ENCODE data around the gene NSA2.
"Not testable (repeated sequence)": the region's sequence is repeated elsewhere in the genome, so short reads cannot be mapped to it uniquely, and the experiment has no call there.

Gene NSA2

DNA sequence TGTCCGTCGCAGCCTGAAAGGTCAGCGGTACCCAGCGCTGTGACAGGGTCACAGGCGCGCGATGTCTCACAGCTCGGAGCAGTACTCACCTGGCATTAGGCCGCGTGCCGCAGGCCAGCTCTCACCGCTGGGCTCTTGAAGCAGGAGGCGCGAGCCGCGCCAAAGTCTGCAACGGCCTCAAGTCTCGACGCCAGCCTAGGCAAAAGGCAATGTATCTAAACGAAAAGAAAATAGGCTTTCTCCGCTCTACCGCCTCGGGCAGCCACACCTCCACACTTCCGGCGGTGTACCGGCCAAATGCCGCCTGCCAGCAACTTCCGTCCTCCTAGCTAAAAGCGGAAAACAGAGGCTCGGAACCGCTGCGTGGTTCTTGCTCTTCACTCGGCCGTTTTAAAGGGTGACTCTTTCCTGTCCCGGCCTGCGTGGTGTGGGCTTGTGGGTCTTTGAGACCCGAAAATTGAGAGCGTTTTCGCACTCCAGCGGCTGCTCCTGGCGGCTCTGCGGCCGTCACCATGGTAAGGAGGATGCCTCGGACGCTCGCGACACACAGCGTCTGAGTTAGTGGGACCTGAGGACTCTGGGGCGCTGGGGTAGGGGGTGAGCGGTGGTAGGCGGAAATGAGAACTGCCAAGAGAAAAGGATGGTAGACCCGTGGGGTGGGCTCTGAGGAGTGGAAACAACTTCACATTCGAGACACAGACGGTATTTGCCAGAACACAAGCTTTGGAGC, at the start of gene NSA2, which contains the start of gene GFM2:
Gene NSA2, plus strand, starts transcription at position 401 of the 730 bp plus-strand sequence. Its CDS starts 112 bp downstream, at position 513.
Gene GFM2, minus strand, starts transcription at position 269 of the 730 bp plus-strand sequence. CDS start 3,375 bp downstream, outside the sequence.
- peaks cover 56% of the 10 kb centered on the region for H3K4me1 Mint-ChIP-seq (ENCODE audit: low read depth)

DNA sequence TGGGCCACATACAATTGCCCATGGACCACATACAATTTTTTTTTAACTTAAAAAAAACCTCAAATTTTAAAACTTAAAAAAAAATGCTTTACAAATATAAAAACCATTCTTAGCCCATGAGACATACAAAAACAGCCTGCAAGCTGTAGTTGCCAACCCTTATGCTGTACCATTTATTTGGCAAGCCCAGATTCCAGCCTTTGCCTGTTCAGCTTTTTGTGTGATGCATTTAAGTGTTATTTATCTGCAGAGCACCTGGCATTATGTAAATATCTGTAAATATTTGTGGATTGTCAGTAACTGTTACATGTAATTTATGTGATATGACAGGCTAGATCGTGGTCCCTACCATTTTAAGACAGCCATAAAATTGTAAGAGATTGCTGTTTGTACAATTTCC, 49.5 kb upstream of the NSA2 start:
- no peak overlapping the region for H3K4me3 Mint-ChIP-seq
- DNase-seq = no peak
- no peaks in the 10 kb centered on the region for H3K27me3 Mint-ChIP-seq
- no peaks in the 10 kb centered on the region for H3K9me3 Mint-ChIP-seq
- H3K36me3 Mint-ChIP-seq (ENCODE audit: low read depth) = peaks cover 90% of the 10 kb centered on the region
- H3K4me1 Mint-ChIP-seq (ENCODE audit: low read depth) = peaks cover 5% of the 10 kb centered on the region
- no peak overlapping the region for H3K27ac Mint-ChIP-seq

More for the DNA sequence above, at the start of gene NSA2, which contains the start of gene GFM2:
- H3K4me3 Mint-ChIP-seq = peak within 1 kb of the TSS; percentile 100
- peaks cover 78% of the 10 kb centered on the region for H3K36me3 Mint-ChIP-seq (ENCODE audit: low read depth)
- DNase-seq = peak; percentile 96
- H3K27ac Mint-ChIP-seq = peak within 1 kb of the TSS; percentile 99
- no peaks in the 10 kb centered on the region for H3K9me3 Mint-ChIP-seq
- H3K27me3 Mint-ChIP-seq = no peaks in the 10 kb centered on the region

DNA sequence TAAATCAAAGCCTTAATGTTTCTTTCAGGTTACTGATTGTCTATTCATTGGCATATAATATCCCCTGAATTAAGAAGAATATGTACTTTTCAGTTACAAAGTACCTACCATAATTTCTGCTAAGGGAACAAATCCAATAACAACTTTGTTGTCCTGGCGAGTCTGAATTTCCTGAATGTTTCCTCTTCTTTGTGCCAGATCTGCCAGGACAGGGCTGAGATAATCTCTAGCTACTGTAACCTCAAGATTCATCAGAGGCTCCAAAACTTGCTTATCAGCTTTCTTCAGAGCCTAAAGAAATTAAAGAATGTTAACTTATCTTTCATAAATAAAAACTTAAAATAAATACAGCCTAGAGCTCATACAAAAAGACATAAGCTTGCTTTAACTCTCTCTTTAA, 44.8 kb upstream of the NSA2 start:
- Mint-ChIP-seq H3K36me3 (ENCODE audit: low read depth) (peaks cover 92% of the 10 kb centered on the region), H3K4me1 (ENCODE audit: low read depth) (no peaks in the 10 kb centered on the region), H3K27ac (no peak overlapping the region), H3K4me3 (no peak overlapping the region), H3K9me3 (no peaks in the 10 kb centered on the region), H3K27me3 (no peaks in the 10 kb centered on the region)
- DNase-seq = no peak

- Mint-ChIP-seq H3K27me3 (no peaks in the 10 kb centered on the region), H3K9me3 (no peaks in the 10 kb centered on the region), H3K27ac (no peak overlapping the region), H3K4me3 (no peak overlapping the region), H3K4me1 (ENCODE audit: low read depth) (no peaks in the 10 kb centered on the region), H3K36me3 (ENCODE audit: low read depth) (peaks cover 88% of the 10 kb centered on the region)
- DNase-seq = no peak
Measured at GRCh38 chr5:74725331-74725730, 41.7 kb upstream of the NSA2 start.

- no peaks in the 10 kb centered on the region for H3K4me1 Mint-ChIP-seq (ENCODE audit: low read depth)
Measured at GRCh38 chr5:74736759-74737158, 30.3 kb upstream of the NSA2 start.

DNA sequence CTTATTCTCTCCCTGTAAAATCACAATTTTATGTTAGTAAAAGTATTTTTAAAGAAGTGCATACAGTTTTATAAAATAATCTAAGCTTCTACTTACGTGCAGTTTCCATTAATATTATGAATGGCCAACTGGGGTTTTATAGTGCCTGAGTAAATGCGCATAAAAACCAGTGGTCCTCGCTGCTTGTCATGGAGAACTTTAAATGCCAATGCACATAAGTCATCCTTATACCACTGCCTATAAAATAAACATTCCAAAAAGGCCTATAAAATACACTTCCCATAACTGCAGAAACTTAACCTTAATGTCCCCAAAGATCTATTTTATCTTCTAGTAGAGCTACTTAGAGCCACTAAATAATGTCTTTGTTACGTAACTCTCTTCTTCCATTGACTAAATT, 28.6 kb upstream of the NSA2 start:
- no peak overlapping the region for H3K27ac Mint-ChIP-seq
- H3K27me3 Mint-ChIP-seq = no peaks in the 10 kb centered on the region
- no peaks in the 10 kb centered on the region for H3K4me1 Mint-ChIP-seq (ENCODE audit: low read depth)
- no peaks in the 10 kb centered on the region for H3K9me3 Mint-ChIP-seq
- peaks cover 86% of the 10 kb centered on the region for H3K36me3 Mint-ChIP-seq (ENCODE audit: low read depth)
- no peak overlapping the region for H3K4me3 Mint-ChIP-seq
- DNase-seq = no peak

More at GRCh38 chr5:74736759-74737158, 30.3 kb upstream of the NSA2 start:
- no peak overlapping the region for H3K27ac Mint-ChIP-seq
- no peaks in the 10 kb centered on the region for H3K9me3 Mint-ChIP-seq
- no peaks in the 10 kb centered on the region for H3K27me3 Mint-ChIP-seq
- H3K36me3 Mint-ChIP-seq (ENCODE audit: low read depth) = peaks cover 86% of the 10 kb centered on the region
- no peak overlapping the region for H3K4me3 Mint-ChIP-seq
- no peak for DNase-seq

GRCh38 chr5:74748742-74749141, 18.3 kb upstream of the NSA2 start:
- H3K27me3 Mint-ChIP-seq; H3K4me3 Mint-ChIP-seq; DNase-seq; H3K9me3 Mint-ChIP-seq; H3K27ac Mint-ChIP-seq; H3K4me1 Mint-ChIP-seq (ENCODE audit: low read depth): not testable (repeated sequence)
- peaks cover 86% of the 10 kb centered on the region for H3K36me3 Mint-ChIP-seq (ENCODE audit: low read depth)

DNA sequence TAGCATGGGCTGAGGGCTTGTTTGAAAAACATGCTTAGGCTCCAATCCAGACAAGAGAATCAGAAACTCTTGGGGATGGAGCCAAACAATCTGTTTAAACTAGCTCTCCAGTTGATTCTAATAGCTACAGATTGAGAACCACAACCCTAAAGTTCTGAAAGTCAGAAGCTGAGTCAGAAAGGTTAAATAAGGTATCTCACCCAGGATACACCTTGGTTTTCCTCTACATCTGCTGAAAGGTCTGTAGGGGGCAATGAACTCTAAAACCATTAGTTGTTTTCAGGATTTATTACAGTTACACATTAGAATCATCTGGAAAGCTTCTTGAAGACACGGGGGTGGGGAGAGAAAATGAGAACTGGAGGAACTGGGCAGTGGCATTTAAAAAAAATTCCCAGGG, 5.8 kb upstream of the NSA2 start:
- H3K4me1 Mint-ChIP-seq (ENCODE audit: low read depth) = peaks cover 53% of the 10 kb centered on the region
- peaks cover 78% of the 10 kb centered on the region for H3K36me3 Mint-ChIP-seq (ENCODE audit: low read depth)
- H3K4me3 Mint-ChIP-seq = no peak overlapping the region
- peaks cover 4% of the 10 kb centered on the region for H3K9me3 Mint-ChIP-seq
- no peak for DNase-seq
- H3K27ac Mint-ChIP-seq = no peak overlapping the region
- no peaks in the 10 kb centered on the region for H3K27me3 Mint-ChIP-seq

DNA sequence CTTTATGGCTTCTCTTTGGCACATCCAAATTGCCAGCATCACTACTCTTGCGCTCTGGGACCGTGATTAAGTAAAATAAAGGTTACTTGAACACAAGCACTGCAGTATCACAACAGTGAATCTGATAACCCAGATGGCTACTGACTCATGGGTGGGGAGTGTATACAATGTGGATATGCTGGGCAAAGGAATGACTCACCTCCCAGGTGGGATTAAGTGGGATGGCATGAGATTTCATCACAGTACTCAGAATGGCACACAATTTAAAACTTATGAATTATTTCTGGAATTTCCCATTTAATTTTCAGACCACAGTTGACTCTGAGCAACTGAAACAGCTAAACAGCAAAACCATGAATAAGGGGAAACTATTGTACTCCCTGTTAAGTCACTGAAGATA, 4.5 kb upstream of the NSA2 start:
- H3K27me3 Mint-ChIP-seq = no peaks in the 10 kb centered on the region
- no peak for DNase-seq
- H3K4me3 Mint-ChIP-seq = no peak overlapping the region
- H3K27ac Mint-ChIP-seq = peak overlapping the region; percentile 37
- H3K9me3 Mint-ChIP-seq = no peaks in the 10 kb centered on the region
- H3K36me3 Mint-ChIP-seq (ENCODE audit: low read depth) = peaks cover 80% of the 10 kb centered on the region
- H3K4me1 Mint-ChIP-seq (ENCODE audit: low read depth) = peaks cover 56% of the 10 kb centered on the region

DNA sequence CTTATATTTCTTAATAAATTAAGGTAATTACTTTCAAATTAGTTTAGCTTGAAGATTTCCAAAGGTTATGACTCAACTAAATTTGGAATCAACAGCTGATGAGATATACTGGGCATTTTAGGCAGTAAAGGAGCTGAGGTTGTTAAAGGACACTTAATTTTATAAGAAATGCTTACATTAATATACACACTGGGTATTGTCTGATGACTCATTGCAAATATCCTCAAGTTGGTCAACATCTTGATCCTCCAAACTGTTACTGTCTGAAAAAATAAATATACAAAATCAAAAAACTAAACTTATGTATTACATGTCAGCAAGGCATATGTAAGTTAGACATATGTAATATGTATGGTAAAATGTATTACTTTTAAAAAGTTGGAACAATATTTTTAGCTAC, 3.5 kb upstream of the NSA2 start:
- H3K36me3 Mint-ChIP-seq (ENCODE audit: low read depth) = peaks cover 78% of the 10 kb centered on the region
- H3K9me3 Mint-ChIP-seq = no peaks in the 10 kb centered on the region
- no peaks in the 10 kb centered on the region for H3K27me3 Mint-ChIP-seq
- H3K4me3 Mint-ChIP-seq = no peak overlapping the region
- no peak overlapping the region for H3K27ac Mint-ChIP-seq
- H3K4me1 Mint-ChIP-seq (ENCODE audit: low read depth) = peaks cover 63% of the 10 kb centered on the region
- DNase-seq = no peak

DNA sequence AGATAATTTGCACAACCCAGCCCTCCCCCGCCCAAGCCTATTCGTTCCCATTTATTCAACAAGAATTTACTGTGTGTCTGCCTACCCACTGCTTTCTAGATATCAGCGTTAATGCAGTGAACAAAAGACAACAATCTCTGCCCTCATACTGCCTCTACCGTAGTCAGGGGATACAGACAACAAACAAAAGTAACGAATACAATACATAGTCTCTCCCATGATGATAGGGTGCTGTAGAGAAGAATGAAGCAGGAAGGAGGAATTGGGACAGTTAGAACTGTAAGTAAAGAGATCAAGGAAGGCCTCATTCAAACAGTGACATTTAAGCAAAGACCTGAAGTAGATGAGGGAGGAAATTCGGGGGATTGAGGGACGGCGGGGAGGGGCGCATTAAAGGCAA, 1.8 kb upstream of the NSA2 start:
- Mint-ChIP-seq H3K4me1 (ENCODE audit: low read depth) (peaks cover 66% of the 10 kb centered on the region), H3K9me3 (no peaks in the 10 kb centered on the region), H3K4me3 (peak overlapping the region; percentile 100), H3K27ac (peak overlapping the region; percentile 24), H3K27me3 (no peaks in the 10 kb centered on the region), H3K36me3 (ENCODE audit: low read depth) (peaks cover 79% of the 10 kb centered on the region)
- no peak for DNase-seq

GRCh38 chr5:74765929-74766328, 1.1 kb upstream of the NSA2 start:
- H3K4me3 Mint-ChIP-seq = peak overlapping the region; percentile 100
- H3K27ac Mint-ChIP-seq = peak overlapping the region; percentile 99
- peaks cover 79% of the 10 kb centered on the region for H3K36me3 Mint-ChIP-seq (ENCODE audit: low read depth)
- DNase-seq = no peak
- H3K27me3 Mint-ChIP-seq = no peaks in the 10 kb centered on the region
- no peaks in the 10 kb centered on the region for H3K9me3 Mint-ChIP-seq
- peaks cover 66% of the 10 kb centered on the region for H3K4me1 Mint-ChIP-seq (ENCODE audit: low read depth)

- H3K9me3 Mint-ChIP-seq = no peaks in the 10 kb centered on the region
- H3K36me3 Mint-ChIP-seq (ENCODE audit: low read depth) = peaks cover 79% of the 10 kb centered on the region
- H3K4me1 Mint-ChIP-seq (ENCODE audit: low read depth) = peaks cover 62% of the 10 kb centered on the region
- H3K27ac Mint-ChIP-seq = peak overlapping the region; percentile 99
- peak overlapping the region; percentile 100 for H3K4me3 Mint-ChIP-seq
- no peak for DNase-seq
- no peaks in the 10 kb centered on the region for H3K27me3 Mint-ChIP-seq
Measured at GRCh38 chr5:74766418-74766848, 616 bp upstream of the NSA2 start.

DNA sequence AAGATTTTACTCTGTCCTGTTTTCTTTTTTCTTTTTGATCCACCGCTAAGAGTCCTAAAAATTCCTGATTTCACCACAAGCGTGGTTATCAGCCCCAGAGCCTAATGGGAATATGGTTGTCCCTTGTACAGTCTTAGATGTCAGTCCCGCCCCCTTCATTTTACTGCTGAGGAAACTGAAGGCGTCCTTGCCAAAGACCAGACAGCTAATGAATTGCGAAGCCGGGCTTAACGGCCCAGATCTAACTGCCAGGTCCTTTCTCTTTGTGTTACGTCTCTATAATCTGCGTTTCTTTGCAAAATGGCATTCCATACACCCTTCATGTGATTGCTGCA, 497 bp downstream of the NSA2 start:
- DNase-seq = no peak
- H3K27me3 Mint-ChIP-seq = no peaks in the 10 kb centered on the region
- H3K9me3 Mint-ChIP-seq = no peaks in the 10 kb centered on the region
- peak overlapping the region; percentile 99 for H3K27ac Mint-ChIP-seq
- peaks cover 78% of the 10 kb centered on the region for H3K36me3 Mint-ChIP-seq (ENCODE audit: low read depth)
- H3K4me3 Mint-ChIP-seq = peak overlapping the region; percentile 100
- peaks cover 53% of the 10 kb centered on the region for H3K4me1 Mint-ChIP-seq (ENCODE audit: low read depth)

DNA sequence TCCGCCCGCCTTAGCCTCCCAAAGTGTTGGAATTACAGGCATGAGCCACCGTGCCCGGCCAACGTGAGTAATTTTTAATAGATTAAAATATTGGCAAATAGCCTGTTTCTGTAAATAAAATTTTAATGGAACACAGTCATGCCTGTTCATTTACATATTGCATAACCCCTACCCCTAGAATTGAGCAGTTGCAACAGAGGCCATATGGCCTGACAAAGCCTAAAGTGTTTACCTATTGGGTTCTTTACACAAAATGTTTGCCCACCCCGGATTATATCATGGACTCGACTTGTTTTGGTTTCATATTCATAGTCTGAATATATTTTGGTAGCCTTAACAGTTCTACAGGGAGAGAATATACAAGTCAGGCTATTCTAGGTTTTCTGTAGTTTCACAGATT, 5.3 kb downstream of the NSA2 start:
- H3K27ac Mint-ChIP-seq = peak overlapping the region; percentile 71
- peaks cover 83% of the 10 kb centered on the region for H3K36me3 Mint-ChIP-seq (ENCODE audit: low read depth)
- no peaks in the 10 kb centered on the region for H3K9me3 Mint-ChIP-seq
- DNase-seq = no peak
- H3K27me3 Mint-ChIP-seq = no peaks in the 10 kb centered on the region
- no peak overlapping the region for H3K4me3 Mint-ChIP-seq
- H3K4me1 Mint-ChIP-seq (ENCODE audit: low read depth) = peaks cover 30% of the 10 kb centered on the region

All from activated T-cell treated with anti-CD3 and anti-CD28 coated beads, Interleukin-2, amount 50 U/mL, for 24 hours (primary cell).